DND-41 (cell line): ENCODE measurements around the gene MYPN.

Experiments used
- CTCF ChIP-seq: IDR thresholded peaks from 2 replicates; pipeline ENCODE4 v1.5.1; 2012; ENCODE audit warnings: borderline replicate concordance, low read length, moderate library complexity, mild to moderate bottlenecking; ENCODE audit not compliant: poor library complexity, severe bottlenecking; ENCODE audit errors: extremely low read depth
- EZH2 ChIP-seq: IDR thresholded peaks from 3 replicates; pipeline ENCODE4 v1.6.1; 2012; ENCODE audit warnings: borderline replicate concordance, low read depth, mild to moderate bottlenecking, moderate library complexity, low read length, inconsistent platforms; ENCODE audit not compliant: severe bottlenecking

DNA sequence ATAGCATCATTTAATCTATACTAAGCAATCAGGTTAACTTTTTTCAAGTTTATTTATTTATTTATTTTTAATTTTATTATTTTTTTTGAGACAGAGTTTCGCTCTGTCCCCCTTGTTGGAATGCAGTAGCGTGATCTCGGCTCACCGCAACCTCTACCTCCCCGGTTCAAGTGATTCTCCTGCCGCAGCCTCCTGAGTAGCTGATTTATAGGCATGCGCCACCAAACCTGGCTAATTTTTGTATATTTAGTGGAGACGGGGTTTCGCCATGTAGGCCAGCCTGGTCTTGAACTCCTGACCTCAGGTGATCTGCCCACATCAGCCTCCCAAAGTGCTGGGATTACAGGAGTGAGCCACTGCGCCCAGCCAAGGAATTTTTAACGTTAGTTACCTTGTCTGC is 635 bp upstream of the MYPN start:
- TF ChIP-seq CTCF (no peak), EZH2 (no peak)
